ENCODE measurements around the gene VAV3. TPM values are rescaled to one million over a fixed set of nuclear protein-coding genes. Genes with fewer than 3 reads are reported as not detected.

VAV3 gene
- total and polyA plus RNA-seq, 2 of the 13 experiments (the other 11 are each of a cell fraction or from before 2014, with no cell fraction given) = 15.9 to 29.8 TPM

DNA sequence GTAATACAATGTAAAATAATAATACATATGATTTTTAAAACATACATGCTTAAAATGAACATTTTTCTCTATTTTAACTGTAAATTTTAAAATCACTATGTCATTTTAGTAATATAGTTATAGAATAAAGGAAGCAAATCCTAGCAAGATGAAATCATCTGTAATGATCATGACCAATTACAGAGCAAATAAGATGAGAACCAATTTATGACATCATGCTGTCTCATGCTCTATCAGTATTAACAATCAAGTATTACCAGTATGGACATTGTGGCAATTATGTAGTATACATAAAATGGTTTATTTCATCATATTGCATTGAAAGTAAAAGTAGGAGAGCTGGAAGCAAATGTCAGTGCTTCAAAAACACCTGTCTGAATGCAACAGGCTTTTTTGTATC lies 255.0 kb downstream of the VAV3 start:
- Histone ChIP-seq H3K27me3 (ENCODE audit: control insufficient read depth in 1 of 2, insufficient read depth in 2 of 2, low read length in 2 of 2) (no peaks in the 10 kb centered on the region), H3K79me2 (ENCODE audit: insufficient read depth, low read length) (no peaks in the 10 kb centered on the region), H3K4me2 (ENCODE audit: low read depth, low read length) (no peak overlapping the region), H3K4me3 (replicated peaks in 1 of 3; ENCODE audit: insufficient read depth in 1 of 3, low read depth in 2 of 3, low read length in 3 of 3) (no peak overlapping the region), H4K20me1 (ENCODE audit: insufficient read depth, low read length) (no peaks in the 10 kb centered on the region), H3K4me1 (ENCODE audit: insufficient read depth, low read length) (no peaks in the 10 kb centered on the region), H3K36me3 (replicated peaks in 1 of 2; ENCODE audit: control insufficient read depth in 1 of 2, insufficient read depth in 2 of 2, low read length in 2 of 2) (no peaks in the 10 kb centered on the region), H3K9ac (ENCODE audit: insufficient read depth, low read depth, low read length) (no peak overlapping the region), H2AFZ (ENCODE audit: low read length) (no peak overlapping the region), H3K27ac (ENCODE audit: extremely low read length, insufficient read depth, low read length) (no peak overlapping the region), H3K9me3 (ENCODE audit: low read length) (peaks cover 4% of the 10 kb centered on the region; the same call in 1 of the 2 replicates)
- FAIRE-seq (no peak), ATAC-seq (no peak), DNase-seq (ENCODE audit: low spot score) (no peak)
- BruUV-seq (replicated peaks) = no TSS peak
- in situ Hi-C loops (cut with HindIII; ENCODE audit: extremely low pct_ligation_motif_present, low pct_unique_long_range_greater_than_20kb) (no loop called here), intact Hi-C loops (cut with micrococcal nuclease; ENCODE audit: unreplicated experiment) (no loop called here)
- TF ChIP-seq FOXM1 (CRISPR knock-in tag; IDR thresholded peaks at IDR 0.05) (no peak), BRCA1 (CRISPR knock-in tag; IDR thresholded peaks at IDR 0.05) (no peak), ZSCAN30 (CRISPR knock-in tag; IDR thresholded peaks at IDR 0.05) (no peak), ZFP1 (CRISPR knock-in tag; IDR thresholded peaks at IDR 0.05) (no peak), ATF7 (IDR thresholded peaks at IDR 0.05) (peak; percentile 54), ATF7 (CRISPR knock-in tag; IDR thresholded peaks at IDR 0.05) (no peak), ZNF432 (CRISPR knock-in tag; IDR thresholded peaks at IDR 0.05; ENCODE audit: borderline replicate concordance) (no peak), ZNF317 (CRISPR knock-in tag; IDR thresholded peaks at IDR 0.05) (no peak), ZNF441 (CRISPR knock-in tag; IDR thresholded peaks at IDR 0.05; ENCODE audit: borderline replicate concordance) (no peak), CCAR2 (optimal IDR thresholded peaks at IDR 0.05; ENCODE audit: low read depth, low read length) (no peak), TRIM24 (CRISPR knock-in tag; IDR thresholded peaks at IDR 0.05) (no peak), CREB1 (IDR thresholded peaks at IDR 0.05) (peak; percentile 17; the same call in 1 of the 2 replicates), CREB1 (CRISPR knock-in tag; IDR thresholded peaks at IDR 0.05) (no peak), ZNF484 (CRISPR knock-in tag; IDR thresholded peaks at IDR 0.05; ENCODE audit: borderline replicate concordance, low read depth) (no peak)
- TF ChIP-seq, protein P1, sequence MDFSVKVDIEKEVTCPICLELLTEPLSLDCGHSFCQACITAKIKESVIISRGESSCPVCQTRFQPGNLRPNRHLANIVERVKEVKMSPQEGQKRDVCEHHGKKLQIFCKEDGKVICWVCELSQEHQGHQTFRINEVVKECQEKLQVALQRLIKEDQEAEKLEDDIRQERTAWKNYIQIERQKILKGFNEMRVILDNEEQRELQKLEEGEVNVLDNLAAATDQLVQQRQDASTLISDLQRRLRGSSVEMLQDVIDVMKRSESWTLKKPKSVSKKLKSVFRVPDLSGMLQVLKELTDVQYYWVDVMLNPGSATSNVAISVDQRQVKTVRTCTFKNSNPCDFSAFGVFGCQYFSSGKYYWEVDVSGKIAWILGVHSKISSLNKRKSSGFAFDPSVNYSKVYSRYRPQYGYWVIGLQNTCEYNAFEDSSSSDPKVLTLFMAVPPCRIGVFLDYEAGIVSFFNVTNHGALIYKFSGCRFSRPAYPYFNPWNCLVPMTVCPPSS (IDR thresholded peaks at IDR 0.05) = no peak
- POLR2A ChIA-PET = no interaction called here
- CTCF ChIA-PET (ENCODE audit: low intra/inter-chr PET ratio, low total read pairs) = no interaction called here
